Measurements from ENCODE around the gene PPP2CA.
"Not testable (repeated sequence)": the region's sequence is repeated elsewhere in the genome, so short reads cannot be mapped to it uniquely, and the experiment has no call there.

DNA sequence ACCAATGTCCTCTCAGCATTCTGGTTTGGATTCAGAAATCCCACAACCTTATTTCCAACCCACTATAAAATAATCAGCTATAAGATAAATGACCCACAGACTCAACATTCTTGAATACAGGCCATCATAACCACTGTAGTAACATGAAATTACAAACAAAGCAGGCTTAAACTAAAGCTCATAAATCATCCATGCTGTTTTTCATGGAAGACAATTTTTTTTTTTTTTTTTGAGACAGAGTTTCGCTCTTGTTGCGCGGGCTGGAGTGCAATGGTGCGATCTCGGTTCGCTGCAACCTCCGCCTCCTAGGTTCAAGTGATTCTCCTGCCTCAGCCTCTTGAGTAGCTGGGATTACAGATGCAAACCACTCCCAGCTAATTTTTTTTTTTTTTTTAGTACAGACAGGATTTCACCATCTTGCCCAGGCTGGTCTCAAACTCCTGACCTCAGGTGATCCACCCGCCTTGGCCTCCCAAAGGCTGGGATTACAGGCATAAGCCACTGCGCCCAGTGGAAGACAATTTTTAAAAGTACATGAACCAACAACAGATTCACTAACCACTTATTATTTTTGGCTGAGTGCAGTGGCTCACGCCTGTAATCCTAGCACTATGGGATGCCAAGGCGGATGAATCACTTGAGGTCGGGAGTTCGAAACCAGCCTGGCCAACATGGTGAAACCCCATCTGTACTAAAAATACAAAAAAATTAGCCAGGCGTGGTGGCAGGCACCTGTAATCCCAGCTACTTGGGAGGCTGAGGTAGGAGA, 14.4 kb downstream of the PPP2CA start:
- not testable (repeated sequence) for TF ChIP-seq CTCF, POLR2A (IDR thresholded peaks at IDR 0.05)
